HG03378 (cell line): Measurements from ENCODE around the gene ATP8B2.
"Not testable (repeated sequence)": the region's sequence is repeated elsewhere in the genome, so short reads cannot be mapped to it uniquely, and the experiment has no call there.

Experiments
- ATAC-seq: cut with Tn5 transposase; IDR thresholded peaks from one replicate; pipeline ENCODE4 v1.9.1; 2021; ENCODE audit warnings: mild to moderate bottlenecking, moderate library complexity; ENCODE audit not compliant: unreplicated experiment

The ATP8B2 gene

DNA sequence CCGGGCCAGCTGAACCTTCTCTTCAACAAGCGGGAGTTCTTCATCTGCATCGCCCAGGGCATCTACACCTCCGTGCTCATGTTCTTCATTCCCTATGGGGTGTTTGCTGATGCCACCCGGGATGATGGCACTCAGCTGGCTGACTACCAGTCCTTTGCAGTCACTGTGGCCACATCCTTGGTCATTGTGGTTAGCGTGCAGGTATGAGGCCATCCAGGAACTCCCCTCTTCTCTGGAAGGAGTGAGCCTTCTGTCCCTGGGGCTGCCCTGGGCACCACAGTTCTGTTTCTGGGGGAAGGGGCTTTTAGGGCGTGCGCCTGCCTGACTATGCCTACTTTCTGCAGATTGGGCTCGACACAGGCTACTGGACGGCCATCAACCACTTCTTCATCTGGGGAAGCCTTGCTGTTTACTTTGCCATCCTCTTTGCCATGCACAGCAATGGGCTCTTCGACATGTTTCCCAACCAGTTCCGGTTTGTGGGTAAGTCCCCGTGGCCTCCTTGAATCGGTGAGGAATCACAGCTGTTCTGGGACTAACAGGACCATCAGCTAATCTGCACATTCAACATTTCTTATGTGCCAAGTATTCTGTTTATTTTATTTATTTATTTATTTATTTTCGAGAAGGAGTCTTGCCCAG lies 21.1 kb downstream of the ATP8B2 start:
- ATAC-seq: no peak

DNA sequence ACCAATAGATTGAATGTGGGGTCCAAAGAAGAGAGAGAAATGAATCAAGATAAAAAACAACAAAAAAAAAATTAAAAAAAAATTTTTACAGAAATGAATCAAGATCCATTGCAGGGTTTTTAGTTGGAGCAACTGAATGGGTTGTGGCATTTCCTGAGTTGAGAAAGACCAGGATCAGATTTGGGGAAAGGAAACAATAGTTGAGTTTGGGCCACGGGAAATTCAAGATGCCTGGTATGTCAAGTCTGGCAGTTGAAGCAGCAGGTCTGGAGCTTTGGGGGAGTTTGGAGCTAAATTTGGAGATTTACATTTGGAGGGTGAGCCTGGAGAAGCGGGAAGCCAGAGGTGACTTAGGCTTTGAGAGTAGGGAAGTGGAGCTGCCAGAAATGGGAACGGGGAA lies 22.6 kb downstream of the ATP8B2 start:
- no peak for ATAC-seq

DNA sequence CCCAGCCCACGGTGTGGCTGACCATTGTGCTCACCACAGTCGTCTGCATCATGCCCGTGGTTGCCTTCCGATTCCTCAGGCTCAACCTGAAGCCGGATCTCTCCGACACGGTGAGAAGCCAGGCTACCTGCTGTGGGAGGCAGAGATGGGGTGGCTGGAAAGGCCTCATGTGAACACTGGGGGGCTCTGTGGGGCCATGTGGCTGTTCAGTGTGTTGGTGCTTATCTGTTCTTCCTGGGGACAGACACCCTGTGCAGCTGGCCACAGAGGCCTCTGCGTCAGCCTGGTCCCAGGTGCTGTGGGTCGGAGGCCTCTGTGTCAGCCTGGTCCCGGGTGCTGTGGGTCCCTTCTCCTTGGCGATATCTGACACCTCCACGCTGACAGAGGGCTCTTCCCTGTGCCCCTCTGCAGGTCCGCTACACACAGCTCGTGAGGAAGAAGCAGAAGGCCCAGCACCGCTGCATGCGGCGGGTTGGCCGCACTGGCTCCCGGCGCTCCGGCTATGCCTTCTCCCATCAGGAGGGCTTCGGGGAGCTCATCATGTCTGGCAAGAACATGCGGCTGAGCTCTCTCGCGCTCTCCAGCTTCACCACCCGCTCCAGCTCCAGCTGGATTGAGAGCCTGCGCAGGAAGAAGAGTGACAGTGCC lies 23.2 kb downstream of the ATP8B2 start:
- no peak for ATAC-seq

DNA sequence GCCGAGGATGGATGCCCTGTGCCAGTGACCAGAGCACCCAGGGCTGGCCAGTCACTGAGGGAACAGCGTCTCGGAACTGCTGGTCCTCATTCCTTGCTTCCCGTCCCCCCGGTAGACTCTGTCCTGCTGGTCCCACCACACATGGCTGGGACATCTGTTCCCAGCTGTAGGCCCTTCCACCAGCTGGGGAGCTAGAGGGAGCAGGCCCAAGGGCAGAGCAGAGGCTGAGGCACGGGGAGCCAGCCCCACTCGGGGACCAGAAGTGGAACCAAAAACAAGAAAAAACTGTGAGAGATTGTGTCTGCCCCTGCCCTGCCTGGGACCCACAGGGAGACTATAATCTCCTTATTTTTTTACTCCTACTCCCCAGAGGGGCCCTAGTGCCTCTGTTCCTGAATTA lies 23.8 kb downstream of the ATP8B2 start:
- ATAC-seq: no peak

DNA sequence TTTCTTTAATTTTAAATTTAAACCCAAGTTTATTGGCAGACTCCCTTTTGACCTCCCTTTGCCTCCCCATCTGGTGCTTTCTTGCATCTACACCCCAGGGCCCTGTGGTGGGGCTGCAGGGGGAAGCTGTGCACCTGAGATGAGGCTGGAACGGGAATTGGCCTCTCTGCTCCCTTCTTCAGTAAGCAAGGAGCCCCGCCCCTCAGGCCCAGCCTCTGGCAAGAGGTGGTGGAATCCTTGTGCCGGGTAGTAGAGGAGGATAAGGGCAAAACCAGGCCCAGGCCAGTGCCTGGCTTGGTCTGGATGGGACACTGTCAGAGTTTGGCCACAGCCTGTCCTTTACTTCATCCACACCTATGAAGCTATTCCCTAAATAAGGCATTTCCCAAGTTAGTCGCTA lies 25.1 kb downstream of the ATP8B2 start:
- ATAC-seq: no peak

DNA sequence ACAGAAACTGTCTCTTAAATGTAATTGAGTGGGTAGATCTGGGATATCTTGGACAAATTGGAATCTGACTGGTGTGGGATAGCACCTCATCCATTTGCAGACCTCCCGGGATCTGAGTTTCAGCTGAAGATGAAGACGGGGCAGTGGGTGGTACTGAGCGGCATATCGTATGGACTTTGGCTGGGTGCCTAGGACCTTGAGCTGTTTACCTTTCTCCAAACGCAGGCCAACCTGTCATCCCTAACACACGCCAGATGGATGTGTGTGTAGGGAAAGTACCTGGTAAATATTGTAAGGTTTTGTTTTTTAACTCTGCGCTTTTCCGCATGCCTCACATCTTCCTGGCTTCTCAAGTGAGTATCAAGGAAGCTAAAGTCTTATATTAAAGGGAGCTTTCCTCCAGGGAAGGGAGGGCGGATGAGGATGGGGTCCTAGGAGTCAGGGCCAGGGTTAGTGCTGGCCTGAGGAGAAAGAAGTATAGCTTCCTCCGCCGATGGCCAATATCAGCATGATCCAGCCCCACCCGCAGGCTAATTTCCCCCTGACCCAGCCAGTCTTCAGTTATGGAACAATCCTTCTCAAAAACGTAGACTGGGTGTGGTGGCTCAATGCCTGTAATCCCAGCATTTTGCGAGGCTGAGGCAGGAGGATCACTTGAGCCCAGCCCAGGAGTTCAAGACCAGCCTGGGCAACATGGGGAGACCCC lies 26.2 kb downstream of the ATP8B2 start:
- no peak for ATAC-seq

GRCh38 chr1:154352245-154352580 lies 26.9 kb downstream of the ATP8B2 start:
- ATAC-seq: no peak

DNA sequence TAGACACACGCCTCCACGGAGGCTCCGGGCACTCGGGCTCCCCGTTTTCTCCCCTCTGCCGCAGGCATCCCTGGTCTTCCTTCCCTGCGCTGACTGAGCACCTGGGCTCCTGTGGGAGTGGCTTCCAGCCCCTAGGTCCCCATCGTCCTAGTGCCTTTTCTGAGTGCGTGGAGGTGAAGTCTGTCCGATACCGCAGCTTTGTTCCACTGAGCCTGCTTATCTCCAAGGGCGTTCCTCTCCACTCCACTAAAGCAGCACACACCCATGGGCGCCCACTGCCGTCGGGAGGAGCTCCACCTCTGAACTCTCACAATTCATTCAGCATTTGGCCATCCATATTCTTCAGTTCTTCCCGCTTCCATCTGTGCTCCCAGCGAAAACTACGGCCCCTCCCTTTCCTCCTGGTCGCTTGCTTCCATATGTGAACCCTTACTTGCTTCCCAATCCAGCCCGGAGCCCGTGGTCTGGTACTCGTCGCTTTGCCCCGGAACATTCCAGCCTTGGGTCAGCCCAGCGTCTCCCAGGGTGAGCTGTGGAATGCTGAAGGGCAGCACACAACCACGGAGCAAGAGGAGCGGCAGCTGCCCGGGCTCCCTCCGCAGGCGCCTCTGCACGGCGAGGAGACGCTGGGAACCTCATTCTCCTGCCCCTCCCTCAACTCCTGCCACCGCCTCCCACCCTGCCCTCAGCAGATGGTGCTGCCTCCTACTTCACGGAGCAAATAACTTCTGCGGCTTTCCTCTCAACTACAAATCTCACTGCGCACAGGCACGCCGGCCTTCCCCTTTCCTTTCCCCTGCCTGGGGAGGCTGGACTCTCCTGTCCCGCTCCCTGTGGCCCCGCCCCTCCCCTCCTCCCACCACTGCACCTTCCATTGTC lies 27.5 kb downstream of the ATP8B2 start:
- no peak for ATAC-seq

DNA sequence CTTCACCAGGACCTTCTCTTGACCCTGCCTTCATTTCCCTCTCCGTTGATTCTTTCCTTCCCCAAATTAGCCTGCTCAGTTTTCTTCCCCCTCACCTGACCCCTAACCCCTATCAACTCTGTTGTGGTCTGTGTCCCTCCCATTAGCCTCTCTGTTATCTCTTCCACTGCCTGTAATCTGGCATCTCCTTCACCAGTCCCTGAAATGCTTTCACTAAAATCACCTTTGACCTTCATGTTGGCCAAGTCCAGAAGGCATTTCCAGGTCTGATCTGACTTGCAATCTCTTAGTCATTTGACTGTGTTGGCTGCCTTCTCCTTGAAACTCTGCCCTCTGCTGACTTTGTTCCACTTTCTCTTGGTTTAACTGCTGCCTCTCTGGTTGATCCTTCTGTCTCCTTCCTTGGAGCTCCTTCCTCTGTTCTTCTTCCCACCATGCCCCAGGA lies 28.2 kb downstream of the ATP8B2 start:
- ATAC-seq: no peak

DNA sequence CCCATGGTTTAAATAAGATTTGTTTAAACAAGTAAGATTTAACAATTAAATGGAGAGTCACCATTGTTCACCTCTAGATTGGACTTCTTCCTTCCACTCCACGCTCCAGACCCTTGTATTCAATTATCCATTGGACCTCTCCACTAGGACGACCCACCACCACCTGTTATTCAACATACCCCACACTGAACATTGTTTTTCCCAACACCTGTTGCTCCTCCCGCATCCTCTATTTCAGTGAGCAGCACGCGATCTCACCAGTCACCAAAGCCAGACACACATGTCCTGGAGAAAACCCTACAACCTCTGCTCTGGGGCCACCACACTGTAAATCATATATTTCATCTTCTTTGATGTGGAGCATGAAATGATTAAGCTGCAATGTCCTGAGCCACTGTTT lies 28.6 kb downstream of the ATP8B2 start:
- no peak for ATAC-seq

GRCh38 chr1:154358519-154358918 lies 33.2 kb downstream of the ATP8B2 start:
- no peak for ATAC-seq

- ATAC-seq: no peak
Observed at GRCh38 chr1:154360288-154360687, 35.0 kb downstream of the ATP8B2 start.

GRCh38 chr1:154360881-154361280 lies 35.6 kb downstream of the ATP8B2 start:
- not testable (repeated sequence) for ATAC-seq

DNA sequence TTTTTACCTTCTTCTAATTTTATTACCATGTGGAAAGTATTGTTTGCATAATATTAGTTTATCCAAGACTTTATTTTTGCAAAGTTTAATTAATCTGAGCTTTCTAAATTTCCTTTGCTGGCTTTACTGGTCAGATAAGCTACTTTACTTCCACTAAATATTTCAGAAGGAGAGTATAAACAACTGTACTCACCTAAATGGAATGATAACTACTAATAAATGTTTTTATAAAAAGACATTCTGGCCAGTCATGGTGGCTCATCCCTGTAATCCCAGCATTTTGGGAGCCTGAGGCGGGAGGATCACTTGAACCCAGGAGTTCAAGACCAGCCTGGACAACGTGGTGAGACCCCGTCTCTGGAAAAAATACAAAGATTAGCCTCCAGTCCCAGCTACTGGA lies 36.0 kb downstream of the ATP8B2 start:
- no peak for ATAC-seq

DNA sequence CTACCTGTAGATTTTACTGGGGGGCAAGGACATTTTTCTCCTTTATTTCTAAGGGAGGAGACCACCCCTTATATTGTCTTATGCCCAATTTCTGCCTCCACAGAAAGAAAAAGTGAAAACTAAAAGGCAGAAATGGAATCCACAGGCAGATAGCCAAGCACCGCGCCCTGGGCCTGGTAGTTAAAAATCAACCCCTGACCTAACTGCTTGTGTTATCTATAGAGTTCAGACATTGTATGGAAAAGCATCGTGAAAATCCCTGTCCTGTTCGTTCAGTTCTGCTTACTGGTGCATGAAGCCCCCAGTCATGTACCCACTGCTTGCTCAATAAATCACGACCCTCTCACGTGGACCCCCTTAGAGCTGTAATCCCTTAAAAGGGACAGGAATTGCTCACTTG lies 46.1 kb downstream of the ATP8B2 start:
- no peak for ATAC-seq

DNA sequence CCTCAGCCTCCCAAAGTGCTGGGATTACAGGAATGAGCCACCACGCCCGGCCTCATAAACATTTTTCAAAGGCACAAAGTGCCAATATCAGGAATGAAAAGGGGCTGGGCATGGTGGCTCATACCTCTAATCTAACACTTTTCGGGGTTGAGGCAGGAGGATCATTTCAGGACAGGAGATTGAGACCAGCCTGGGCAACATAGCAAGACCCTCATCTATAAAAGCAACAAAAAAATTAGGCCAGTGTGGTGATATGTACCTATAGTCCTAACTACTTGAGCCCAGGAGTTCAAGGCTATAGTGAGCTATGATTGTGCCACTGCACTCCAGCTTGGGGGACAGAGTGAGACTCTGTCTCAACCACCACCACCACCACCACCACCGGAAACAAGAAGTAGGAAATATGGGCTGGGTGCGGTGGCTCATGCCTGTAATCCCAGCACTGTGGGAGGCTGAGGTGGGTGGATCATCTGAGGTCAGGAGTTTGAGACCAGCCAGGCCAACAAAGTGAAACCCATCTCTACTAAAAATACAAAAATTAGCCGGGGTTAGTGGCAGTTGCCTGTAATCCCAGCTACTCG lies 48.5 kb downstream of the ATP8B2 start:
- not testable (repeated sequence) for ATAC-seq

GRCh38 chr1:154379301-154379700 lies 54.0 kb downstream of the ATP8B2 start:
- no peak for ATAC-seq

DNA sequence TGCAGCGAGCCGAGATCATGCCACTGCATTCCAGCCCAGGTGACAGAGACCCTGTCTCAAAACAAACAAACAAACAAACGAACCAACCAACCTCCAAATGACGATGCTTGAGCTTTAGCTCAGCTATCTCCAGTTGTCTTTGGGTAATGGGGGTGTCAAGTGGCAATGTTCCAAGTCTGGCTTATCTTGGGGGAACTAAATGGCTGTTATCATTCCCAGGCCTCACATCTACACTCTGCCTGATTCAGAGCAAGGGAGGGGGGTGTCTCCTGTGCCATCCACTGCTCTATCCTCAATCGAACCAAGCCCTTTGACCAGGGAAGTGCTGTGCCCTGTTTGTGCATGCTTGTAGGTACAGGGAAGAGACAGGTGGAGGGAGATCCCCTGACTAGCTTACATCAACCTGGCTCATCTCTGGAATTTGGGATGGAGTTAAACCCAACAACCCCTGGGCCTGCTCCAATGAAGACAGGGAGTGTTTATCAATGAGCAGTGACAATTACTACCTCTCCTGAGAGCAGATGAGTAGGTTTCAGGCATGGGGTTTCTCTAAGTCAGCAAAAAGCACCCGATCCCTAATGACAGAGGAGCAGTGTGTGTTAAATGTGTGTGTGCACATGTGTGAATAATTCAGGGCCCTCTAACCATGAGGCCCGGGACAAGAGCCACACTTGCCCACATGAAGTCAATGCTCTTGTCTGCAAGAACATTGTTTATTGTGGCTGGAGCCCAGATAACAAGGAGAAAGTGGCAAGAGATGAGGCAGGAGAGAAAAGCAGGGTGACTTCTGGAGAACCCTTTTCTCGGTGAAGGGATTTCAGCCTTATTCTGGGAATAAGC lies 59.5 kb downstream of the ATP8B2 start:
- ATAC-seq: no peak

- peak; percentile 82 for ATAC-seq
Observed at GRCh38 chr1:154386643-154387352, 61.5 kb downstream of the ATP8B2 start.
